HuH-7 (cell line): ENCODE measurements around the gene CISD3.
"Not testable (repeated sequence)": the region's sequence is repeated elsewhere in the genome, so short reads cannot be mapped to it uniquely, and the experiment has no call there.

Source experiments
- DNase-seq: peaks from one replicate; pipeline ENCODE4 v3.0.0; 2011; ENCODE audit warnings: low spot score

CISD3 gene

GRCh38 chr17:38707678-38708351 lies 22.3 kb upstream of the CISD3 start:
- no peak for DNase-seq

DNA sequence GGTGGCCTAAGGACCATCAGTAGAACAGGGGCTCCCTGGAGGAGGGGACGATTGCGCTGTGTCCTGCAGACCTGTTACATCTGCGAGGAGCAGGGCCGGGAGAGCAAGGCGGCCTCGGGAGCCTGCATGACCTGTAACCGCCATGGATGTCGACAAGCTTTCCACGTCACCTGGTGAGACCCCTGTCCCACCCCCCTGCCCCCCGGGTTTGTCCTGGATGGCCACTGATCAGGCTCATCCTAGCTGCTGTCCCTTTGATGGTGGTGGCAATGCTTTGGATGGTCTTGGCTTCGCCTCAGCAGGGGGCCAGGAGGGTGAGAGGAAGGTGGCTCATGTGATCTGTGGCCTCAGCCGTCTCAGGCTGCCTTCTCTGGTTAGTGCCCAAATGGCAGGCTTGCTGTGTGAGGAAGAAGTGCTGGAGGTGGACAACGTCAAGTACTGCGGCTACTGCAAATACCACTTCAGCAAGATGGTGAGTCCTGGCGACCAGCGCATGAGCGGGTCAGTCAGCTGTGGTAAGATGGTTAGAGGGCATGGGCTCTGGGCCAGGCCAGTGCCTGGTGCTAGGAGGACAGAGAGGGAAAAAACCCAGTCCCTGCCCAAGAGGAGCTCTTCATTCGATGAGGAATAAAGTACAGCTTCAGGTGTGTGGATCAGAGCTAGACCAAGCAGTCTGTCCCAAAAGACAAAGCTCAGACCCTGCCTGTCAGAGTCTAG lies 20.9 kb upstream of the CISD3 start:
- DNase-seq: no peak

GRCh38 chr17:38709864-38710603 lies 20.1 kb upstream of the CISD3 start:
- DNase-seq: no peak

DNA sequence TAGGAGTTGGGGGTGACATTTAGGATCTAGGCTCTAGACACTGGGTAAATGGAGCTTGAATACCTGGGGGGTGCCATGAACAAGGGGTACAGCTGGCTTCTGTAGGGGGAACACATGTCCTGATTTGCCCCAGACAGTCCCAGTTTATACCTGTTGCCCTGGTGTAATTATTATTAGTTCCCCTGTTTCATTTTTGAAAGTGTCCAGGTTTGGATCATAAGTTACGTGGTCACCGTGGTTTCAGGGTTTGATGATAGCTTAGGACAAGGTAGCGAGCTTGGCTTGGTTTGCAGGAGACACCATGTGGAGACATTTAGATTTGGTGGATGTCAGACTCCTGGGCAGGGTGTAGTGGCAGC lies 19.6 kb upstream of the CISD3 start:
- DNase-seq: no peak

DNA sequence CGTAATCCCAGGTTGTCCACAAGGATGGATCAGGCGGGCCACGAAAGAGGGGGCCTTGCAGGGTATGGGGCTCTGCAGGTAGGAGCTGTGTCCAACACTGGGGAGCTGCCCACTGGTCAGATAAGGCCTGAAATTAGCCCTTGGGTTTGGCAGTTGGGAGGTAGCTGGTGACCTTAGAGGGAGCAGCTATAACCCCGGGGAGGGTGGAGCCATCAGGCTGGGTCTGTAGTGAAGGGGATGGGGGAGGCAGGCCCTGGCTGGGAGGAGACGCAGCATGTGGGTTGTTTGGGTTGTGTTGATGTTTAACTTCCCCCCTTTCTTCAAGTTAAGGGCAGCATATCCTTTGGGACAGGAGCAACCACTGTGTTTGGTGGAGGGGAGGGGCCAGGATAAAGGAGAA lies 19.2 kb upstream of the CISD3 start:
- DNase-seq: no peak

DNA sequence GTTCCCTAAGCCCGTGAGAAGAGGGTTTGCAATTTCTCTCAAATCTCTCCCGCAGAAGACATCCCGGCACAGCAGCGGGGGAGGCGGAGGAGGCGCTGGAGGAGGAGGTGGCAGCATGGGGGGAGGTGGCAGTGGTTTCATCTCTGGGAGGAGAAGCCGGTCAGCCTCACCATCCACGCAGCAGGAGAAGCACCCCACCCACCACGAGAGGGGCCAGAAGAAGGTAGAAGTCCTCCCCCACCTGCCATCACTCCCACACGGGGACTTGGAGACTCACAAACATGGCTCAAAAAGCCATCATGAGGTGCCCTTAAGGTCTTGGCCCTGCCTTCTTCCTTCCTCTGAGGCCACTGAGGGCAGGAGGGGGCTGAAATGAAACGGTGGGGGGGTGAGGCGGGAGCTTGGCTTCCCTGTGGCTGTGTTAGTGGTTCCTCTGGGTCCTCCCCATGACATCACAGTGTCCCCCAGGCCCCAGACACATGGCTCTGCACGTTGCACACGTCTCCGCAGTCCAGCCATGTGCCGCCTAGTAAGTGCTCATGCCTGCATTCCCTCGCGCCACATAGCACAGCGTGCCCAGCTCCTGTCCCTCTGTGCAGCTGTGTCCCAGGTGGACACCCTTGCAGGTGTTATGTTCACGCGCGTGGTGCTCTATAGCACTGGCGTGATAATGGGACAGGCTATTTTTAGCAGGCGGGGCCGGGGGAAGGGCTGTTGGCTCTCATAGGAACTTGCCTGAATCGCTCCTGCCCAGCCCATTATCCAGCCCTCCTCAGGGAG lies 18.2 kb upstream of the CISD3 start:
- DNase-seq: no peak

- DNase-seq: no peak
Measured at GRCh38 chr17:38712593-38712992, 17.5 kb upstream of the CISD3 start.

- DNase-seq: no peak
Measured at GRCh38 chr17:38713456-38714075, 16.6 kb upstream of the CISD3 start.

DNA sequence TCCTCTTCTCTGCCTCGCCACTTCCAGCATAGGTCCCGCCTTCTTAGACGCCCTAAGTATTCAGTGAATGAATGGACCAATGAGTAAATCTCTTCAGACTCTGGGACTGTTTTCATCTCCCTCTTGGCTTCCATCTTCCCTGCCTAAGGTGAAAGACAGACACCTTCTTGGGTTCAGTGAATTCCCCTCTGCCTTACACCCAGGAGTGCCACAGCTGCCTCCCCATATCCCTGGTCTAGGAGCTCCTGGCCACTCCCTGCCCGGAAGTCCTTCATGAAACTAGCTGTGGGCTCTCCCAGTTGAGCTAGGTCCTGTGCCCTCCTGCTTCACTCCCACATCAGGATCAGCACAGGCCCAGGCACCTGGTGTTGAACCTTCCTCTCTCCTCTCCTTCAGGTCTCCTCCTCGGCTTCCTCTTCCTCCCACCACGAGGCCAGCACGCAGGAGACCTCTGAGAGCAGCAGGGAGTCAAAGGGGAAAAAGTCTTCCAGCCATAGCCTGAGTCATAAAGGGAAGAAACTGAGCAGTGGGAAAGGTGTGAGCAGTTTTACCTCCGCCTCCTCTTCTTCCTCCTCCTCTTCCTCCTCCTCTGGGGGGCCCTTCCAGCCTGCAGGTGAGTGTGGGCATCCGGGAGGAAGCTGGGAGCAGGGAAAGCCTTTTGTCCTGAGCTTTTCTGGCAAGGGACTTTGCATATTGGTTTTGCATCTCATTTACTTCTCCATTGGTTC lies 14.8 kb upstream of the CISD3 start:
- DNase-seq: no peak

DNA sequence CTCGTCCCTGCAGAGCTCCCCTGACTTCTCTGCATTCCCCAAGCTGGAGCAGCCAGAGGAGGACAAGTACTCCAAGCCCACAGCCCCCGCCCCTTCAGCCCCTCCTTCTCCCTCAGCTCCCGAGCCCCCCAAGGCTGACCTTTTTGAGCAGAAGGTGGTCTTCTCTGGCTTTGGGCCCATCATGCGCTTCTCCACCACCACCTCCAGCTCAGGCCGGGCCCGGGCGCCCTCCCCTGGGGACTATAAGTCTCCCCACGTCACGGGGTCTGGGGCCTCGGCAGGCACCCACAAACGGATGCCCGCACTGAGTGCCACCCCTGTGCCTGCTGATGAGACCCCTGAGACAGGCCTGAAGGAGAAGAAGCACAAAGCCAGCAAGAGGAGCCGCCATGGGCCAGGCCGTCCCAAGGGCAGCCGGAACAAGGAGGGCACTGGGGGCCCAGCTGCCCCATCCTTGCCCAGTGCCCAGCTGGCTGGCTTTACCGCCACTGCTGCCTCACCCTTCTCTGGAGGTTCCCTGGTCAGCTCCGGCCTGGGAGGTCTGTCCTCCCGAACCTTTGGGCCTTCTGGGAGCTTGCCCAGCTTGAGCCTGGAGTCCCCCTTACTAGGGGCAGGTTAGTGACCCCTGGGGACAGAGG lies 13.7 kb upstream of the CISD3 start:
- DNase-seq: no peak

DNA sequence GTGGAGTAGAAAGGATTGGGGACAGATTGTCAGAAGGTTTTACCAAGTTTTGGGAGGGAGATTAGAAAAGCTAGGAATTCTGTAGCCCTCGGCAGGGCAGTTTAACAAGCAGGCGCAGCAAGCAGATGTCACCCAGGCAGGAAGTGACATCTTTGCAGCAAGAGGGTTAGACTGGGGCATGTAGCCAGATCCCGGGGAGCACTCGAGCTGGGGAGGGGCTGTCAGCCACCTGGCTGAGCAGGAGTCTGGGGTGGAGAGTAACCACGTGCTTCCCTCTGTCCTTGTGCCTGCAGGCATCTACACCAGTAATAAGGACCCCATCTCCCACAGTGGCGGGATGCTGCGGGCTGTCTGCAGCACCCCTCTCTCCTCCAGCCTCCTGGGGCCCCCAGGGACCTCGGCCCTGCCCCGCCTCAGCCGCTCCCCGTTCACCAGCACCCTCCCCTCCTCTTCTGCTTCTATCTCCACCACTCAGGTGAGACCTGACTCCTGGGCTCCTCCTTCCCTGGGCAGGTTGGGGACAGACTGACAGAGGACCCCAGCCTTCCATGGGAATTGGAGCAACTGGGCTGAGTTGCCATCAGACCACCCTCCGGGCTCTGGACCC lies 12.9 kb upstream of the CISD3 start:
- no peak for DNase-seq

DNA sequence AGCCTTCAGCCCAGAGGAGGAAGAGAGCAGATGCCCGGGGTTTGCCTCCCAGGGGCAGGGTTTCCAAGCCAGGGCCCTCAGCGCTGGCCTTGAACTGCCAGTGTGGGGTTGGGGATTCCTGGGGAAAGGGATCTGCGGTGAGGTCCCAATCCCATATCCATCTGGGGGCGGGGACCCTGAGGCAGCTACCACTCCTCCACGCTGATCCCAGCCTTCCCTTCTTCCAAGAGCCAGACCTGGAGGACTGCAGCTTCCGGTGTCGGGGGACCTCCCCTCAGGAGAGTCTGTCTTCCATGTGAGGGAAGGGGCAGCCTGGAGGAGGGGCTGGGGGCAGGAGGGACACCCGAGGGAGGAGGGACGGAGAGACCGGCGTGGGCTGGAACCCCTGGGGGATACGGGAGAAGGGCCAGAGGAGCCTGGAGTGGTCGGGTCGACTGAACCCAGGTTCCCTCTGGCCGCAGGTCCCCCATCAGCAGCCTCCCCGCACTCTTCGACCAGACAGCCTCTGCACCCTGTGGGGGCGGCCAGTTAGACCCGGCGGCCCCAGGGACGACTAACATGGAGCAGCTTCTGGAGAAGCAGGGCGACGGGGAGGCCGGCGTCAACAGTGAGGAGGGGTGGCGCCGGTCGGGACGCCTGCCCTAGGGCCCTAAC lies 10.7 kb upstream of the CISD3 start:
- DNase-seq: no peak

GRCh38 chr17:38719943-38720641 lies 10.0 kb upstream of the CISD3 start:
- DNase-seq: no peak

DNA sequence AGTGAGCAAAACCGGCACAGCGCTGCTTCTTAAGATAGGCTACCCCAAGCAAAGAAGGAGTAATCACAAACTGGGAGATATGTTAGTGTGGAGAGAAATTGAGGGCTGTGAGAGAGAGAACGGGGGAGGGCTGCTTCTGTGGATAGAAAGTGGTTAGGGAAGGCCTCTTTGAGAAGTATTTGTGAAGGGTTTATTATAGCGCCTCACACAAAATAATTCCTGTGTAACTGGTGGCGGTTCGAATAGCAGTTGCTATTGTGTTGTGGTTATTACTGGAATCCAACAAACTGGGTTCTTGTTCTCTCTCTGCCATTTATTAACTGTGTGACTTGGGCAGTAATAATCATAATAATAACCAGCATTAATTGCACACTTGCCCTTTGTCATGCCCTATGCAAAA lies 9.2 kb upstream of the CISD3 start:
- DNase-seq: no peak

GRCh38 chr17:38721802-38722201 lies 8.3 kb upstream of the CISD3 start:
- no peak for DNase-seq

DNA sequence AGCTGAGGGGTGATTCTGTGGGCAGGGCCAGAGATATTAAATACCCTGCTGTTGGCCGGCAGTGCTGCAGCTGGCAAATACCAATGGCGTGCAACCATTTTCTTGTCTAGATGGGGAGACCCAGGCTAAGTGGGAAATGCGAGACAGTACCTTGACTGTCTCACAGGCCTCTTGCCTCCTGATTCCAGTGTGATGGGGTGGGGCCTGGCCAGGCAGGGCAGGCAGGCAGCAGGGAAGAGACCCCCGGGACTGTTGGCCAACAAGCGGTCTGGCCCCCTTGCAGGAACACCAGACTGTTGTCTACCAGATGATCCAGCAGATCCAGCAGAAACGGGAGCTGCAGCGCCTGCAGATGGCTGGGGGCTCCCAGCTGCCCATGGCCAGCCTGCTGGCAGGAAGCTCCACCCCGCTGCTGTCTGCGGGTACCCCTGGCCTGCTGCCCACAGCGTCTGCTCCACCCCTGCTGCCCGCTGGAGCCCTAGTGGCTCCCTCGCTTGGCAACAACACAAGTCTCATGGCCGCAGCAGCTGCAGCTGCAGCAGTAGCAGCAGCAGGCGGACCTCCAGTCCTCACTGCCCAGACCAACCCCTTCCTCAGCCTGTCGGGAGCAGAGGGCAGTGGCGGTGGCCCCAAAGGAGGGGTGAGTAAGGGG lies 5.7 kb upstream of the CISD3 start:
- no peak for DNase-seq

- no peak for DNase-seq
Measured at GRCh38 chr17:38725066-38725465, 5.1 kb upstream of the CISD3 start.

GRCh38 chr17:38726145-38726544 lies 4.0 kb upstream of the CISD3 start:
- not testable (repeated sequence) for DNase-seq

GRCh38 chr17:38727736-38728135 lies 2.4 kb upstream of the CISD3 start:
- DNase-seq: no peak
